HUDEP-2 (cell line): ENCODE data around the gene ZNF638.
A peak's percentile ranks its signal among the peaks of the same experiment; 100 is the strongest.

ENCODE experiments used
- DNase-seq, 76 experiments: peaks; one replicate each; lab custom pipeline; 2025; ENCODE audit not compliant: unreplicated experiment in 76 of 76; lab: John Stamatoyannopoulos, UW

The ZNF638 gene

DNA sequence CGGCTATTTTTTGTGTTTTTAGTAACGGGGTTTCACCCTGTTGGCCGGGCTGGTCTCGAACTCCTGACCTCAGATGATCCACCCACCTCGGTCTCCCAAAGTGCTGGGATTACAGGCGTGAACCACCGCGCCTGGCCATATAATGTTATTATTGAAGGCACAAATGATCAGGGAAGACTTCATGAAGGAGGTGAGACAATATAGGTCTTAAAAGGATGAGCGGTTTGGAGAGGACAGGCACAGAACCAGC lies 326 bp upstream of the ZNF638 start:
- peak in 4 of 76 experiments; percentile 20 to 64 (median 34) for DNase-seq

DNA sequence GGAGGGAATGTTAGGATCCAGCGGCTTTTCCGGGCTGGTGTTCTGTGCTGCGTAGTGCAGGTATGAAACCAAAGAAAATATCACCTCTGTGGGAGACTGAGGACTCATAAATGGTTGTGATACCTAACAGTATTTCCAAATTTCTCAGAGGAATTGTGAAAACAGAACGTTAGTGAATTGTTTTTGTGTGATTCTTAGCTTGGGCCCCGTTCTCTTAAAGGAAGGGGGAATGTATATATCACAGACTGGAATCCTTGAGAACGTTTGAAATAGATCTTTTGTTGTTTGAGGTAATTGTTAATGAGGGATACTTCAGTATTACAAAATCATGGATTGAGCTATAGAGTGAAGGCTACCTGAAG lies 834 bp downstream of the ZNF638 start:
- no peak for DNase-seq

DNA sequence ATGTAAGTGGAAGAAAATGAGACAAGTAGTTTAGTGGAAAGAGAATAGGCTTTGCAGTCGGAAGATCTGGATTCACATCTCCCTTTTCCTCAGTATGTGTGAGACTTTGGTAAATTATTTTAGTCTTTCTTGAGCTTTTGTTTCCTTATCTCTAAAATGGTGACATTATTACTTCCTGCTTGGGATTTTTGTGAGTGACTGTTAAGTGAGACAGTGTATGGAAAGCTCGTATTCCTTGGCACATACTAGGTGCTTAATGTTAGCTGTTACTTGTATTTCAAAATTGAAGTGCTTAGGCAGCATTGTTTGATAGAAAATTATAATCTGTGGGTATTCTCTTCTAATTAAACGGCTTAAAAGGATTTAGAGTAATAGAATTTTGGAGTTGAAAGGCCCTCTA lies 2.0 kb downstream of the ZNF638 start:
- no peak for DNase-seq

DNA sequence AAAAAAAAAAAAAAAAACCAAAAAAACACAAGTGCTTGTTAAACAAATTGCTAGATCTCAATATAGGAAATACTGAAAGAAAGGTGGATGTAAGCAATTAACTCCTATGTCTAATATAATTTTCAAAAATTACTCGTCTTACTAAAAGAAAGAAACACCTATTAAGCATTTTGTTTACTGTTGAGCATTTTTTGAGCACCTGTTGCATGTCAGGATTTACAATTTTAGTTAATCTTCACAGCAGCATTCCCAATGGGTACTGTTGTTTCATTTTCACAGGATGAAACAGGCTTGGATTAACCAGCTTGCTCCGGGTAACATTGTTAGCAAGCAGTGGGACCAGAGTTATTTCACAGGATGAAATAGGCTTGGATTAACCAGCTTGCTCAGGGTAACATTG lies 4.8 kb downstream of the ZNF638 start:
- DNase-seq = no peak

DNA sequence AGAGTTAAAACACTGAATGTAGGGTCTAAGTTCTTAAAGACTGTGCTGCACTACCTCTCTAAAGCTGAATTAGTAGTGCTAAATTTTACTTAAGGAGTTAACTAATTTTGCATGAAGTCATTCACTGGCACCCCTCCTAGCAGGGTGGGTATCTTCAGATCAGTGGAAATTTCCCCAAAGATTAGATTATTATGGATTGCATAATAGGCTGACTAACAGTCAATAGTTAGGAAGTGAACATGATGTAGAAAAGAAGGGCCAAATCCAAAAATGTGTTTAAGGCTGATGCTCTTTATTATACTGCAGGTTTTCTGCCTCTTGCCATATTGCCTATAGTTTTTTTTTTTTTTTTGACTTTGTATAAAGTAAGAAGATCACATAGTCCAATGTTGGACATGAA lies 5.2 kb downstream of the ZNF638 start:
- DNase-seq = no peak

DNA sequence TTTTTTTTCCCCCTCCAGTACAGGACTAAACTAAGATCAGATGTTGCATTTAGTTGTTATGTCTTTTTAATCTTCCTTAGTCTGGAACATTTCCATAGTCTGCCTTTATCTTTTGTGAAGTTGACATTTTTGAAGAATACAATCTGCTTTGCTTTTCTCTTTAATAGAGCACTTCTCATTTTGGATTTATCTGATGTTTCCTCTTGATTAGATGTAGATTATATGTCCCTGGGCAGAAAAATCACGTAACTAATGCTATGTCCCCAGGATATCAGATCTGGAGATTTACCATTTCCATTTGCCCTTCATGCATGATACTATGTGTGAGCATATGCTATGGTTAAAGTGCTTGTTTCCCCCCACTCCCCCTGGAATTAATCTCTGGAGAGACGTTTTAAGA lies 6.2 kb downstream of the ZNF638 start:
- DNase-seq = no peak

DNA sequence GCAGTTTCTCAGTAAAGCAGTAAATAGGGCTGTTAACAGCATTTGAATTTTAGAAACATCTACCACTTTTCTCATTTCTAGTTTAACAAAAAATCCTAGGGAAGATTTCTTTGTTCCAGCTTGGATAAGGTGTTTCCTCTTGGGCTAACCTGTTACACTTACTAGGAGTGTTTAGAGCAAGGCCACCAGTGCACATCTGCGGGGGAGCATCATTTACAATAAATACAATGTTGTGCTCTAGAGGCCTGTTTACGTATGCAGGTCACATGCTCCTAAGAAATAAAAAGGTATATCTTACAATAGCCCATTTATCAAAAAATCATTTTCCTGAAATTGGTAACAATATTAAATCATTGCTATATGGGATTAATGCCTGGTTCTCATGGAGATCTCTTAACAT lies 8.1 kb downstream of the ZNF638 start:
- DNase-seq = no peak

DNA sequence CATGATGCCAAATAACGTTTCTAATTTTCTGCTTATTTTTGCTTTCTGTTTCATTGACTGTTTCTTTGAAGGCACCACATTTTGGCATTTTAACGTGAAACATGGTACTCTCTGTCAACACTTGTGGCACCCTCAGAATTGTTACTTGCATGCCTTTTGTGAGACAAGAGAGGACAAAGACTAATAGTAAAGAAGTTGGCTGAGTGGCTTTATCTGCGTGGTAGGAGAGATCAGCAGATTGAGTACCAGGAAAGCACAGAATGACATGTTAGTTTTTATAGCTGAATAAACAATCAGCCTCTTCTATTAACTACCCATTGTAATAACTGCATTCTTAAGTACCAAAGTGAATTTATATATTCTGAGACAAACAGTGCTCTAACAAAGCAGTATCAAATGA lies 8.6 kb downstream of the ZNF638 start:
- DNase-seq = no peak

DNA sequence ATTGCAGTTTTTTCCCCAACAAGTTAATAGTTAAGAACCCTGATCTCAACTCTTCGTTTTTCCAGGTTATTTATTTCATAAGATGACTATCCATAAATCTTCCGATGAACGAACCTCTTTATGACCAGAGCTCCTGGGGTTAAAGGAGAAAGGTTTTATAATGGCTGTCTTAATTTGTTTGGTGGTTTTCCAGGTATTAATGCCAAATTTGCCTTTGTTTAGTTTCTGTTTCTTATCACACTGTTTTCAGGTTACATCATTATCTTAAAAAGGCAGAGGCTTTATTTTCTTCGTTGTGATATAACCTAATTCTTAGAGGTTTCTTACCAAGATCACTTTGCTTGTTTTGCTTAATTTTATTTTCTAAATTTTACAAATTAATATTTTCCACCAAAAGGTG lies 10.1 kb downstream of the ZNF638 start:
- no peak for DNase-seq

DNA sequence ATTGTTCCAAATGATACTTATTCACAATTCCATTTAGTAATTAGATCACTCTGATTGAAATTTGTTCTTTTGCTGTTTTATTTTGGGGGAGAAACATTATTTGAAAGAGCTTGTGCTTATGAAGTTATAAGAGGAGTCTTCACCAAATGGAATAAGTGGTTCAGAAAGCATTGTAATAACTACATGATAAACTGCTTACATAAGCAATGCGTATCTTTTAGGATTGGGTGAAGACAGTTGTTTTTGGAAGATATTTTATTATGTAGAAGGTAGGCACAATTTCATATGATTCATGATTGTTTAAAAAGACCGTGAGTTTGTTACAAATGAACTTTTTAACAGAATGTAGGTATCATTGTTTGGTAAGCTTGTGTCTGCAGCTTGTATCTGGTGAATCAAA lies 14.5 kb downstream of the ZNF638 start:
- DNase-seq = no peak

DNA sequence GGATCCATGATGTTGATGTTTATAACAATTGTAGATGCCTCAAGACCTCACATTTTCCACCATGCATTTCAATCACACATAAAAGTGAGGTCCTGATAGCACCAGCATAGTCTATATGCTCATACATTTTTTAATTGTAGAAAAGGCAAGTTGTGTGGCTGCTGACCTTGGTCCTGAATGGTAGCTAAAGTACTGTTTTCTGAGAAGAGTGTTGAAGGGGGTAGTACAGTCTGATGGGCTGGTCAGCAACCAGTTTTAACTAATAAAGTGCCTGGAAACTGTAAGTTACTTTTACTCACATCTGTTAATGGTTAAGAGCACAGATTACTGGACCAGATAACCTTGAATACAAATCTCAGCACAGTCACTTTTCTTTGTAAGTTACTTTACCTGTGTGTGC lies 15.9 kb downstream of the ZNF638 start:
- DNase-seq = peak in 4 of 76 experiments; percentile 3 to 11 (median 8)

DNA sequence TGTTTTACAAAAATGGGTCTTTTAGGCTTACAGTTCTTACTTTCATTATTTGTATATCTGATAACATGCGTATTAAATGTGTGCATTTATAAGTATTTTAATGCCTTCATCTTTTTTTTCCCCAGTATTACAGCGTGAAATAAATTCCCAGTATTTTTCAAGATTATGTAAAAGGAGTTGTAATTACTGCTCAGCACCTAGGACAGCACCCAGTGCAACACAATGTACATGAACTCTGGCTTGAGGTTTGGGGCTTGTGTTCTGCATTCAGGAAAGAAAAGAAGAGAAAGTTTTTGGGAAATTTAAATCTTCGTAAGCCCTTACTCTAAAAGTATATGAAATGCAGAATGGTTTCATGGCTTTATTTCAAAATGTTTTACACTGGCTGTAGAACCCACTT lies 16.7 kb downstream of the ZNF638 start:
- DNase-seq = no peak

DNA sequence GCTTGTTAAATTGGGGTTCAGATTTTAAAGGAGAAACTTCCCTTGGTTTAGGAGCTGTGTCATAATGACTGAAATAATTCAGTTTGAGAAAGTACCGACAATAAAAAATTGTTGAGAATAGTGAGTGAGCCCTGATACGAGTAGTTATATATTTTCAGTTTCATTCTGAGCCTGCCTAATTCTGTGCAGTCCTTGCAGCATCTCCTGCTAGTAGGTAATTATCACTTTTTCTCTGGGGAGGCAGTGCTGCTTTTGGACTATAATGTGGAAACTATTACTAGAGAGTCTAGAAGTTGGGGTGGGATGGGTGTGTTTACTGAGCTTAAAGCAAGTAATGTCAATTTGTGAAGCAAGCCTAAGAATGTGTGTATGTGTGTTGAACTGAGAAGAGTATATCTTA lies 21.7 kb downstream of the ZNF638 start:
- DNase-seq = no peak

DNA sequence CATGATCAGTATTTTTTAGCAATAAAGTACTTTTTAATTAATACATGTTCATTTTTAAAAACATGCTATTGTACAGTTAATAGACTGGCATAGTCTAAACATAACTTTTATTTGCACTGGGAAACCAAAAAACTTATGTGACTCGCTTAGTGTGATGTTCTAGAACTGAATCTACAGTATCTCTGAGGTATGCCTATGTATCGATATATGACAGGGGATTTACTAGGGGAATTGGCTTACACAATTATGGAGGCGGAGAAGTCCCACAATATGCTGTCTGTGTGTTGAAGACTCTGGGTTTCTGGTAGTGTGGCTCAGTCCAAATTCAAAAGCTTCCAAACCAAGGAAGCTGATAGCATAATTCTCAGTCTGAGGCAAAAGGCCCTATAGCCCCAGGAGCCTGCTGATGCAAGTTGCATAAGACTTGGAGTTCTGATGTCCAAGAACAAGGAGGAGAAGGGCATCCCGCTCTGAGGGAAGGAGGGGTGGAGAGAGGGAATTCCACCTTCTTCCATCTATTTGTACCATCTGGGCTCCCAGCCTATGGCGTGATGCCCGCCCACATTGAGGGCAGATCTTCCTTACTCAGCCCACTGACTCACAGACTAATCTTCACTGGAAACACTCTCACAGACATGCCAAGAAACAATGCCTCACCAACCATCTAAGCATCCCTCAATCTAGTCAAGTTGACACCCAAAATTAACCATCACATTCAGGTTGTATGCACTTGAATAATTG lies 27.5 kb downstream of the ZNF638 start:
- peak in 7 of 76 experiments; percentile 4 to 18 (median 14) for DNase-seq

DNA sequence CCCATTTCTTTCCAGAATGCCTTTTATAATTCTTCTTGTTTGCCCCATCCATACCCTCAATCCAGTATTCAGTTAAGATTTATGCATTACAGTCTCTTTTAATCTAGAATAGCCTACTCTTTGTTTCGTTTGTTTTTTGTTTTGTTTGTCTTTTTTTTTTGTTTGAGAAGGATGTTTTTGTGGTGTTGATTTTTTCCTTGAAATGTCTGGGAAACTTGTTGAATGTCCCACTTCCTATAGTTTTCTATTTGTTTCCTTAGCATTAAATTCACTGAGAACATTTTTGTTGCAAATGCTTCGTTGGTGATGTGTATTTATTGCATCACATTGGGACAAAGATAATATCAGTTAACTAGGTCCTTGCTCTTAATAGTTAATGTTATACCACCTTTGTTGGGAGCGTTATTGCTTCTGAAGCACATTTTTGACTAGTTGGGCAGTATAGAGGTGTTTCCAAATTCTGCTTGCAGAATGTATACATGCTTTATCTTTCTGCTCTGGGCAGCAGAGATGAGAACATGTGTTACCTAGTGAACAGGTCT lies 28.9 kb downstream of the ZNF638 start:
- no peak for DNase-seq

DNA sequence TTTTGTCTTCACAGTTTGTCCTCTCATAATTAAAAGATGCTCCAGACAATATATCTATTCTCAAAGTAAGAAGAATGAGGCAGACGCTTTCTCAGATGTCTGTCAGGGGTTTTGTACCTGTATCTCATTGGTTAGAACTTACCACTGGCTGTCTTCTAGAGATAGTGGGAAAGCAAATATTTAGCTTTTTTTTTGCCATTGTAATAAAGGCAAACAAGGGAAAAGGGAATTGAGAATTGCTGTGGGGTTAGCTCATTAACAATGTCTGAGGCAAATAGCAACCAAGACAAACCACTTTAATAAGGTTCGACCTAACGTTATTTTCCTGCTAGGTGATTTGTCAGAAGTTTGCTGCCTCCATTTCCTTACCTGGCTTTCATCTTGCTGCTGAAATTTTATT lies 30.0 kb downstream of the ZNF638 start:
- no peak for DNase-seq

DNA sequence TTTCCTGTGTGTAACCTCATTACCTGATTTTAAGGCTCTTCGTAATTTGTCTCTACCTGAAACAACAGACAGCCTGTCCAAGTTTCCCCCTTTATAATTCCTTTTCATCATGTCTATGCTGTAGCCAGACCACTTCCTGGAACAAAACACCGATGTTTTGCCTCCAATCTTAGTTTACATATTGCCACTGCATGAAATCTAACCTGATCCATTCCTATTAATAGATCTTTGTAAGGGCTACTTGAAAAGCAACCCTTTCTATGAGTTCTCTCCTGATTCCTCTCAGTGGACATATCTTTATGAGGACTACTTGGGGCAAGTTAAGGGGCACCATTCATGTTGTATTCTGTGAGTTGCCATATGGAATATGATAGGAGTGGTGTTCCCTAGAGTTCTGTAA lies 30.9 kb downstream of the ZNF638 start:
- DNase-seq = no peak

DNA sequence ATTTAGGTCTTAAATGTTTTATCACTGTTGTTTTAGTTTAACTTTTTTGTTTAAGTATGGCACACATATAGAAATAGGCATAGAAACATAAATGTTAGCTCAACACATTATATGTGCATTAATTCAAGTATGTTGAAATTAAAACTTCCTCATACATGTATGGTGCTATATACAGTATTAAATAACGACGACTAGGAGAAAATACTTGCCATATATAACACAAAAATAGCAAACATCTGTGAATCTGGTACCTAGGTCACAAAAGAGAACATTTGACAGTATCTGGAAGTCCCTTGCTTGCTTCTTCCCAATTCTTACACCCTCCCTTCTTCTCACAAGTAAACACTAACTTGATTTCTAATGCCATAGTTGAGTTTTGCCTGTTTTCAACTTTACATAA lies 38.4 kb downstream of the ZNF638 start:
- DNase-seq = no peak

DNA sequence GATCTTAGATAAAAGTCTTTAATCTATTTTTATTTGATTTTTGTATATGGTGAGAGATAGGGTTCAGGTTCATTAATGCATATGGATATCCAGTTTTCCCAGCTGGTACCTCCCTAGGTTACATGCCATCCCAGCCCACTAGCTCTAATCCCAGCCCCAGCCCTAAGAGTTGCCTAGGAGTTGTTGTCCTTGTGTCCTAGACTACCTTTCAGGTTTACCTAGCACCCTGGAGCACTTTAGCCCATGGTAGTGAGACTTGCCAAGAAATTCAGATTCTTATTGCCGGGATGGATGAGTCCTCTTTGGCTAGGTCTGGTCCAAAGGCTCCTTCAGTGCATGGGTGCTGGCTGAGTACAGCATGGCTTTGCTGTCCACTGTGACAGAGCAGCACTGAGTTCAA lies 40.5 kb downstream of the ZNF638 start:
- DNase-seq = no peak

DNA sequence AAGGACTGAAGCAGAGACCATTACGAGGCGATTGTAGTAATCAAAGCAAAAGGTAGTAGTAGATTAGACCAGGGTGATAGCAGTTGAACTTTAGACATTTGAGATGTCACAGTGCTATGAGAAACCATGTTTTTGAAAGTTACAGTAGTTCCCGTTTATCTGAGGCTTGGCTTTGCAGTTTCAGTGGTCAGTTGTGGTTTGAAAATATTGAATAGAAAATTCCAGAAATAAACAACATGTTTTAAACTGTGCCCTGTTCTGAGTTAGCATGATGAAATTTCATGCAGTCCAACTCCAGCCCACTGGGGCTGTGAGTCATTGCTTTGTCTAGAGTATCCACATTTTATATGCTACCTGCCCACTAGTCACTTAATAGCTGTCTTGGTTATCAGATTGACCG lies 47.5 kb downstream of the ZNF638 start:
- DNase-seq = peak in 1 of 76 experiments; percentile 11

DNA sequence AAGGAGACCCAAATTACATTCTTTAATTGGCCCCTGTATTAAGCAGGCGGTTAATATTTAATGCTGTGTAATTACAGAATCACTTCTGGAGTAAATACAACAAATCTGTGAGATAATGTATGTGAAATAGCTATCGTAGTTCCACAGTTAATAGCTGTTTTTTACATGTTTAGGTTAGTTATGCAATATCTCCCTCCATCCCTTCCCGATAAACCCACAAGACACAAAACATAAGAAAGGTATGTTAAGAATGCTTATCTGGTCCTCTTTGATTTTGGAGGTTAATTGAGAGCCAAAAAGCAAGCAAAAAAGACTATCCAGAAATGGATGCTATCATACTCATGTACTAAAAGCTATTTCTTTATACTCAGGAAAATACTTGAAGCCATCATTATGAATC lies 49.1 kb downstream of the ZNF638 start:
- no peak for DNase-seq

DNA sequence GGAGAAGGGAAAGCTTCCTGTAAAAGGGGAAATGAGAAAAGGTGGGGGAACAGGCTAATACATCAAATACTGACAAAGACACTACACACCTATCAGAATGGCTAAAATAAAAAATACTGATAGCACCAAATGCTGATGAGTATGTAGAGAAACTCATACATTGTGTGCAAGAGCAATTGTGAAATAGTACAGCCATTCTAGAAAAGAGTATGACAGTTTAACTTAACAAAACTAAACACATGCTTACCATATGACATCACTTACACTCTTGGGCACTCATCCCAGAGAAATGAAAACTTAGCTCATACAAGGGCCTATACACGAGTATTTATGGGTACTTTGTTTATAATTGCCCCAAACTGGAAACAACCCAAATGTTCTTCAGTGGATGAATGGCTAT lies 53.4 kb downstream of the ZNF638 start:
- no peak for DNase-seq

DNA sequence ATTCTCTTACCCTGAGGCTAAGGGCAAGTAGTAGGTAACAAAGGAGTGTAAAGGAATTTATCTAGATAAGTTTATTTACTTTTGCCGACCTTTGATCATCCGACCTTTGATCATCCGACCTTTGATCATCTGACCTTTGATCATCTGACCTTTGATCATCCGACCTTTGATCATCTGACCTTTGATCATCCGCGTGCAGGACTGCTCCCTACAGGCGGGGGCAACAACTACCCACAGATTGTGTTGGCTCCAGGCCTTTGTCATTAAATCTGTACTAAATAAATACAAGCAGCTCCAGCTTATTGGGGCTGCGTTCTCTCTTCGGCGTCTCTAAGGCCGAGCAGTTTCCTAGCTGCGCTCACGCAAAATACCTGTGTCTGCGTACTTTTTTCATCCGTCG lies 56.6 kb downstream of the ZNF638 start:
- no peak for DNase-seq
